Fibroblast of the aortic adventitia (primary cell): ENCODE data around the gene KCNK5. TPM values are rescaled to one million over a fixed set of nuclear protein-coding genes. Genes with fewer than 3 reads are reported as not detected.

Experiments
- DNase-seq: peaks from one replicate; pipeline ENCODE4 v3.0.0-alpha.2; 2010; ENCODE audit warnings: low read depth
- H3K4me3 ChIP-seq: 2 replicates; pipeline ENCODE4 v1.5.1; 2011; ENCODE audit warnings: low read depth, mild to moderate bottlenecking, control low read depth, low read length, moderate library complexity
- CTCF ChIP-seq: IDR thresholded peaks from 2 replicates; pipeline ENCODE4 v1.5.1; 2011; ENCODE audit warnings: mild to moderate bottlenecking, low read length, control low read depth, inconsistent platforms; ENCODE audit not compliant: insufficient read depth
- total RNA-seq: library from RNA; depleted of rRNA; stranded (reverse); fragments of >200 nt; gene quantifications from 2 replicates; pipeline ENCODE4 v1.2.3, GENCODE V29; 2012; ENCODE audit warnings: low replicate concordance

Gene KCNK5
- total RNA-seq, 1 donor, result under 0.01 TPM

GRCh38 chr6:39213195-39213920 lies 15.9 kb downstream of the KCNK5 start:
- no peak overlapping the region for H3K4me3 ChIP-seq
- TF ChIP-seq CTCF, result no peak
- no peak for DNase-seq

GRCh38 chr6:39211183-39211582 lies 18.1 kb downstream of the KCNK5 start:
- DNase-seq, result no peak
- no peak overlapping the region for H3K4me3 ChIP-seq
- TF ChIP-seq CTCF, result no peak

- DNase-seq, result no peak
- no peak for TF ChIP-seq CTCF
Measured at GRCh38 chr6:39210450-39210849, 18.8 kb downstream of the KCNK5 start.

GRCh38 chr6:39209911-39210310 lies 19.4 kb downstream of the KCNK5 start:
- DNase-seq, result no peak
- no peak for TF ChIP-seq CTCF
- H3K4me3 ChIP-seq, result no peak overlapping the region

More at GRCh38 chr6:39210450-39210849, 18.8 kb downstream of the KCNK5 start:
- H3K4me3 ChIP-seq, result no peak overlapping the region

GRCh38 chr6:39209360-39209811 lies 19.9 kb downstream of the KCNK5 start:
- no peak for DNase-seq
- H3K4me3 ChIP-seq, result no peak overlapping the region
- TF ChIP-seq CTCF, result no peak

- H3K4me3 ChIP-seq, result no peak overlapping the region
- TF ChIP-seq CTCF, result no peak
- no peak for DNase-seq
Measured at GRCh38 chr6:39208223-39208739, 21.0 kb downstream of the KCNK5 start.
